Erythroblast (primary cell): Measurements from ENCODE around the gene HNRNPU.

Experiments used
- GATA1 ChIP-seq: IDR thresholded peaks from 2 replicates; pipeline ENCODE4 v1.6.1; 2011; ENCODE audit warnings: low read depth, mild to moderate bottlenecking, control low read depth, low read length, moderate library complexity
- POLR2A ChIP-seq: IDR thresholded peaks from 2 replicates; pipeline ENCODE4 v1.6.1; 2011; ENCODE audit warnings: mild to moderate bottlenecking, low read length

DNA sequence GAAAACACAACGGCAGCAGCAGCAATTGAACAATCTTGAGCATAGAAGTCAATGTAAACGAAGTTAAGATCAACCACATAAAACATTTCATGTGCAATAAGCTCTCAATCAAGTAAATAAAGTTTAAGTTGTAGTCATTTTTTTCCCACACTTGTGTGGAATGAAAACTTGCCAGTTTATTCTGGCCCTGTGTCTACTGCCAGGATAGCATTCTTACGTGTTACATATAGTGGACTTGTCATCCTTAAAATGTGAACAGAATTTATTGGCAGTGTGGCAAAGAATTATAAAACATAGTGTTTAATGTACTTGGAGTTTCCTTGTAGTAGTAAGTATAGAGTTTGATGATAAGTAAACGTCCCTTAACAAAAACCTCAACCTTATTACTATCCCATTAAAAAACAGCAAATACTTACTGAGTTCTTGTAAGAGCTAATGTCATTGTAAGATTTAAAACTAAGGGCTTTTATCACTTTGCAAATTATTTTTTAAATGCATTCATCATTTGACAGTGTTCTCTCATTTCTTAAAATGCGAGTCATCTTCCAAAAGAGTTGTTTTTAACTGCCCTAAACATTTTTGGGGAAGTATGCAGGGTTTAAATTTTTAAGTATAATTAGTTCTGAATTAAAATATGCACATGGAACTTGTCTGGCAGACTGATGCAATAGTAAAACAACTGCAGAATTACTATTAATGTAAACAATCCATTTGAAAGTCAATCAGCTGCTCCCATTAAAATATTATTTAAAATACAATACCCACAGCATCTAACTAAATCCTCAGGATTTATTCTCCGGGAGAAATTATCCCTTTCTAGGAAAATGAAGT, 21.0 kb downstream of the HNRNPU start:
- TF ChIP-seq POLR2A, result no peak
- TF ChIP-seq GATA1, result no peak
